Ishikawa (cell line): Measurements from ENCODE around the gene DHRS9.
A peak's percentile ranks its signal among the peaks of the same experiment; 100 is the strongest.

Source experiments
- CEBPB ChIP-seq: IDR thresholded peaks from 2 replicates; pipeline ENCODE4 v1.6.1; 2012
- CREB1 ChIP-seq: IDR thresholded peaks from 2 replicates; pipeline ENCODE4 v1.6.1; 2012; ENCODE audit warnings: low read depth
- EGR1 ChIP-seq: IDR thresholded peaks from 2 replicates; pipeline ENCODE4 v1.6.1; 2012
- EP300 ChIP-seq: IDR thresholded peaks from 2 replicates; pipeline ENCODE4 v1.6.1; 2012; ENCODE audit warnings: borderline replicate concordance
- FOXM1 ChIP-seq: IDR thresholded peaks from 2 replicates; pipeline ENCODE4 v1.6.1; 2012; ENCODE audit warnings: low read depth, borderline replicate concordance
- NFIC ChIP-seq: IDR thresholded peaks from 2 replicates; pipeline ENCODE4 v1.6.1; 2012
- RAD21 ChIP-seq: IDR thresholded peaks from 2 replicates; pipeline ENCODE4 v1.6.1; 2012; ENCODE audit warnings: low read depth
- TAF1 ChIP-seq: IDR thresholded peaks from 2 replicates; pipeline ENCODE4 v1.6.1; 2012; ENCODE audit warnings: low read depth, mild to moderate bottlenecking
- TCF12 ChIP-seq: IDR thresholded peaks from 2 replicates; pipeline ENCODE4 v1.6.1; 2012; ENCODE audit warnings: low read depth
- TEAD4 ChIP-seq: IDR thresholded peaks from 2 replicates; pipeline ENCODE4 v1.6.1; 2012
- YY1 ChIP-seq: IDR thresholded peaks from 2 replicates; pipeline ENCODE4 v1.6.1; 2012; ENCODE audit warnings: low read depth
- ZBTB7A ChIP-seq: IDR thresholded peaks from 2 replicates; pipeline ENCODE4 v1.6.1; 2012; ENCODE audit warnings: low read depth
- TF ChIP-seq, protein P1 (sequence below): IDR thresholded peaks from 2 replicates; pipeline ENCODE4 v1.6.1; 2012
- TF ChIP-seq, protein P2 (sequence below): IDR thresholded peaks from 2 replicates; pipeline ENCODE4 v1.6.1; 2012
- TF ChIP-seq, protein P3 (sequence below): IDR thresholded peaks from 2 replicates; pipeline ENCODE4 v1.6.1; 2012; ENCODE audit warnings: low read depth, mild to moderate bottlenecking

Gene DHRS9

DNA sequence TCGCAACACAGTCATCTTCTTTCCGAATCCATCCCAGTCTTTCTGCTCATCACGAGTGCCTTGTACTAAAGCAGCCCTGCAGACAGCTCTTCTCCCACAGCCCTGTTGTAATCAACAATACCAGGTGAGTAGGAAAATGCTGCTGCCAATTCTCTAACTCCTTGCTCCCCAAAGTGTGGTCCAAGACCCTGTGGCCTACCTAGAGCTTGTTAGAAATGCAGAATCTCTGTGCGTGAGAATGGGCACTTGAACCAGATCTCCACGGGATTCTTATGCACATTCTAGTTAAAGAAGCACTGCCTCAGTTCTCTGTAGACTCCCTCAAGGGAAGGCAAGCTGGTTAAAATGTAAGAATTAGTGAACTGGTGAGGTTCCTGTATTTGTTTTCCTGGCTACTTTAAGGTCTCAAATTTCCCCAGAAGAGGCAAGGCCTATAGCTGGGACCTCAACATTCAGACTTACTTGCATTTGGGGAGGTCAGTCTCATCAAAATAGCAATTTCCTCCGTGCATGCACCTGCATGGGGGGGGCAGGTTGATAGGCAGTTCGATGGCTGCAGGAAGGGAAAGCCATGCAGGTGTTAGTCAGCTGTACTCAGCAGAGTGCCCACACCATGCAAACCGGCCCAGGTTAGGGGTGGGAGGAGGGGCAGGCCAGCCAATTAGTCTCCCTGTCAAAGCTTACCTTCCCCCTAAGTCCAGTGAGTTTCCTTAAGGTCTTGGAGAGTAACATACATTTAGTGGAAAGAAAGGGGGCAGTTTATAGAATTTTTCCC, 70.8 kb downstream of the DHRS9 start:
- TF ChIP-seq, protein P1, sequence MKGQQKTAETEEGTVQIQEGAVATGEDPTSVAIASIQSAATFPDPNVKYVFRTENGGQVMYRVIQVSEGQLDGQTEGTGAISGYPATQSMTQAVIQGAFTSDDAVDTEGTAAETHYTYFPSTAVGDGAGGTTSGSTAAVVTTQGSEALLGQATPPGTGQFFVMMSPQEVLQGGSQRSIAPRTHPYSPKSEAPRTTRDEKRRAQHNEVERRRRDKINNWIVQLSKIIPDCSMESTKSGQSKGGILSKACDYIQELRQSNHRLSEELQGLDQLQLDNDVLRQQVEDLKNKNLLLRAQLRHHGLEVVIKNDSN, result no peak
- TF ChIP-seq NFIC (no peak), EP300 (no peak), ZBTB7A (no peak), FOXM1 (no peak), TCF12 (no peak), EGR1 (no peak), YY1 (no peak)
- TF ChIP-seq, protein P2, sequence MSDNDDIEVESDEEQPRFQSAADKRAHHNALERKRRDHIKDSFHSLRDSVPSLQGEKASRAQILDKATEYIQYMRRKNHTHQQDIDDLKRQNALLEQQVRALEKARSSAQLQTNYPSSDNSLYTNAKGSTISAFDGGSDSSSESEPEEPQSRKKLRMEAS, result no peak

- peak; percentile 63 for TF ChIP-seq RAD21
- TF ChIP-seq TEAD4, result no peak
These were observed 72.5 kb downstream of the DHRS9 start for GRCh38 chr2:169141713-169142352.

DNA sequence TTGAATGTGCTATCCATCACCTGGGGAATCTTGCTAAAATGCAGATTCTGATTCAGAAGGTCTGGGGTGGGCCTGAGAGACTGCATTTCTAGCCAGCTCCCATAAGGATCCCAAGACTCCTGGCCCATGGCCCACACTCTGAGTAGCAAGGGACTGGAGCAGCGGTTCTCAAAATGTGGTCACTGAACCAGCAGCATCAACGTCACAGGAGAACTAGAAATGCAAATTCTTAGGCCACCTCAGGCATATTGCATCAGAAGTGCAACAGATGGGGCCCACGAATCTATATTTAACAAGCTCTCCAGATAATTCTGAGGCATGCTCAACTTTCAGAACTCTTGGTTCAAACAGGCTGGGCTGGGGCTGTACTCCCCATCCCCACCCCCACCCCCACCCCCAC, 74.6 kb downstream of the DHRS9 start:
- TF ChIP-seq EGR1, result no peak
- no peak for TF ChIP-seq YY1
- TF ChIP-seq EP300, result no peak
- TF ChIP-seq NFIC, result no peak
- TF ChIP-seq ZBTB7A, result no peak
- no peak for TF ChIP-seq CREB1
- TF ChIP-seq, protein P2, result no peak
- TF ChIP-seq, protein P1, result no peak
- TF ChIP-seq, protein P3, sequence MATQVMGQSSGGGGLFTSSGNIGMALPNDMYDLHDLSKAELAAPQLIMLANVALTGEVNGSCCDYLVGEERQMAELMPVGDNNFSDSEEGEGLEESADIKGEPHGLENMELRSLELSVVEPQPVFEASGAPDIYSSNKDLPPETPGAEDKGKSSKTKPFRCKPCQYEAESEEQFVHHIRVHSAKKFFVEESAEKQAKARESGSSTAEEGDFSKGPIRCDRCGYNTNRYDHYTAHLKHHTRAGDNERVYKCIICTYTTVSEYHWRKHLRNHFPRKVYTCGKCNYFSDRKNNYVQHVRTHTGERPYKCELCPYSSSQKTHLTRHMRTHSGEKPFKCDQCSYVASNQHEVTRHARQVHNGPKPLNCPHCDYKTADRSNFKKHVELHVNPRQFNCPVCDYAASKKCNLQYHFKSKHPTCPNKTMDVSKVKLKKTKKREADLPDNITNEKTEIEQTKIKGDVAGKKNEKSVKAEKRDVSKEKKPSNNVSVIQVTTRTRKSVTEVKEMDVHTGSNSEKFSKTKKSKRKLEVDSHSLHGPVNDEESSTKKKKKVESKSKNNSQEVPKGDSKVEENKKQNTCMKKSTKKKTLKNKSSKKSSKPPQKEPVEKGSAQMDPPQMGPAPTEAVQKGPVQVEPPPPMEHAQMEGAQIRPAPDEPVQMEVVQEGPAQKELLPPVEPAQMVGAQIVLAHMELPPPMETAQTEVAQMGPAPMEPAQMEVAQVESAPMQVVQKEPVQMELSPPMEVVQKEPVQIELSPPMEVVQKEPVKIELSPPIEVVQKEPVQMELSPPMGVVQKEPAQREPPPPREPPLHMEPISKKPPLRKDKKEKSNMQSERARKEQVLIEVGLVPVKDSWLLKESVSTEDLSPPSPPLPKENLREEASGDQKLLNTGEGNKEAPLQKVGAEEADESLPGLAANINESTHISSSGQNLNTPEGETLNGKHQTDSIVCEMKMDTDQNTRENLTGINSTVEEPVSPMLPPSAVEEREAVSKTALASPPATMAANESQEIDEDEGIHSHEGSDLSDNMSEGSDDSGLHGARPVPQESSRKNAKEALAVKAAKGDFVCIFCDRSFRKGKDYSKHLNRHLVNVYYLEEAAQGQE, result no peak
- no peak for TF ChIP-seq TEAD4
- TF ChIP-seq TCF12, result no peak
- TF ChIP-seq TAF1, result no peak
- TF ChIP-seq FOXM1, result no peak
- TF ChIP-seq RAD21, result no peak
- TF ChIP-seq CEBPB, result no peak
